GM10266 (cell line): ENCODE results near the gene KREMEN2.

Experiments used
- DNase-seq: peaks from one replicate; pipeline ENCODE4 v3.0.0; 2012; ENCODE audit errors: extremely low spot score
- TF ChIP-seq, protein P1 (sequence below): IDR thresholded peaks from 2 replicates; pipeline ENCODE4 v1.5.1; 2012; ENCODE audit warnings: mild to moderate bottlenecking, low read depth; ENCODE audit not compliant: control insufficient read depth, insufficient read depth; ENCODE audit errors: missing control alignments

The KREMEN2 gene

DNA sequence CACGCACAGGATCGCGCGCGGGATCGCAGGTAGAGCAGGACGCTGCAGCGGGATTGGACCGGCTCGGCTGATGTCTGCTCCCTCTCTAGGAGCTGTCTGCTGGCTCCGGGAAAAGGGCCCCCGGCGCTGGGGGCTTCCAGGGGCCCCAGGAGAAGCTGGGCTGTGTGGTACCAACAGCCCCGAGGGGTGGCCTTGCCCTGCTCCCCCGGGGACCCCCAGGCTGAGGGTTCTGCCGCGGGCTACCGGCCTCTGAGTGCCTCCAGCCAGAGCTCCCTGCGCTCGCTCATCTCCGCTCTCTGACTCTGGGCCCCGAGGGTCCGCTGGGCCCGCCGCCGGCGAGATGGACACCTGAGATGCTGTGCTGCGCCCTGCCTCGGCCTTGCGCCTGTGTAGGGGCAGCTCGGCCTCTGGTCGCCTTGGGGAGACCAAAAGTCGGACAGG lies 3.7 kb downstream of the KREMEN2 start:
- TF ChIP-seq, protein P1, sequence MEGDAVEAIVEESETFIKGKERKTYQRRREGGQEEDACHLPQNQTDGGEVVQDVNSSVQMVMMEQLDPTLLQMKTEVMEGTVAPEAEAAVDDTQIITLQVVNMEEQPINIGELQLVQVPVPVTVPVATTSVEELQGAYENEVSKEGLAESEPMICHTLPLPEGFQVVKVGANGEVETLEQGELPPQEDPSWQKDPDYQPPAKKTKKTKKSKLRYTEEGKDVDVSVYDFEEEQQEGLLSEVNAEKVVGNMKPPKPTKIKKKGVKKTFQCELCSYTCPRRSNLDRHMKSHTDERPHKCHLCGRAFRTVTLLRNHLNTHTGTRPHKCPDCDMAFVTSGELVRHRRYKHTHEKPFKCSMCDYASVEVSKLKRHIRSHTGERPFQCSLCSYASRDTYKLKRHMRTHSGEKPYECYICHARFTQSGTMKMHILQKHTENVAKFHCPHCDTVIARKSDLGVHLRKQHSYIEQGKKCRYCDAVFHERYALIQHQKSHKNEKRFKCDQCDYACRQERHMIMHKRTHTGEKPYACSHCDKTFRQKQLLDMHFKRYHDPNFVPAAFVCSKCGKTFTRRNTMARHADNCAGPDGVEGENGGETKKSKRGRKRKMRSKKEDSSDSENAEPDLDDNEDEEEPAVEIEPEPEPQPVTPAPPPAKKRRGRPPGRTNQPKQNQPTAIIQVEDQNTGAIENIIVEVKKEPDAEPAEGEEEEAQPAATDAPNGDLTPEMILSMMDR, result no peak
- DNase-seq, result no peak

DNA sequence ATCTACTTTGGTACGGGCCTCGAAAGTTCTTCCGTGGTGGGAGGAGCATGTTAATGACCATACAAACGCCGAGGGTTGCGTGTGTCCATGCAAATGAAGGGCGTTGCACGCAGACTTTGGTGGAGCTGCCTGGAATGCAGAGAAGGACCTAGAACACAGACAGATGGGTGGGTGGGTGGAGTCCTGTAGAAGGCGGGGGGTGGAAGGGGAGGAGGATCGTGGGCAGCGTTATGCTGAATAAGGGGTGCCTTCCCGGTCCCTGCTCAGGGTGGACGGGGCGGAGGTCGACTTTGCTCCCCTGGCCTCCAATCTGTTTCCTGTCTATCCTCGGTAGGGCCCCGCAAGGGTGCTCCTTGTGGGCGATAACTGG lies 4.3 kb downstream of the KREMEN2 start:
- DNase-seq, result peak; percentile 45
- TF ChIP-seq, protein P1, result no peak

- peak; percentile 99 for DNase-seq
- TF ChIP-seq, protein P1, result no peak
Measured at GRCh38 chr16:2968738-2969544, 4.9 kb downstream of the KREMEN2 start, which contains the start of gene PAQR4. TSS of gene PAQR4 (plus strand) at chr16:2969348. CDS start at chr16:2969675, 327 bp downstream.

- TF ChIP-seq, protein P1, result peak; percentile 64
- peak; percentile 93 for DNase-seq
Measured at GRCh38 chr16:2969545-2970521, 5.8 kb downstream of the KREMEN2 start.

GRCh38 chr16:2970563-2970962 lies 6.5 kb downstream of the KREMEN2 start:
- no peak for DNase-seq
- TF ChIP-seq, protein P1, result no peak

GRCh38 chr16:2971134-2971984 lies 7.3 kb downstream of the KREMEN2 start:
- no peak for DNase-seq
- TF ChIP-seq, protein P1, result no peak
